Measurements from ENCODE around the gene GBA2. TPM values are rescaled to one million over a fixed set of nuclear protein-coding genes. Genes with fewer than 3 reads are reported as not detected.

The GBA2 gene
- total and polyA plus RNA-seq, 5 experiments from 2014 or later, result 14.8 to 65.4 (median 28.3) TPM

- Mint-ChIP-seq H3K9me3 (no peaks in the 10 kb centered on the region), H3K36me3 (peaks cover 0 to 16% (median 1%) of the 10 kb centered on the region in 3 donors), H3K4me1 (peaks cover 7 to 9% (median 9%) of the 10 kb centered on the region in 4 donors), H3K4me3 (no peak overlapping the region), H3K27ac (peak overlapping the region in 2 of 10 donors; percentile 48 to 56), H3K27me3 (no peaks in the 10 kb centered on the region)
- DNase-seq (no peak), ATAC-seq (no peak)
- POLR2A ChIA-PET, result interaction anchor here (0.8 kb wide), 1 partner anchor 40 kb away, joined by 3 read pairs; the partner anchor contains the start of genes CCDC107 and RMRP
Observed at GRCh38 chr9:35698231-35698630, 50.8 kb downstream of the GBA2 start.

GRCh38 chr9:35697486-35697885 is 51.5 kb downstream of the GBA2 start:
- Mint-ChIP-seq H3K4me3 (no peak overlapping the region), H3K36me3 (peaks cover 0 to 16% (median 0%) of the 10 kb centered on the region in 3 donors), H3K27ac (peak overlapping the region in 3 of 10 donors; percentile 19 to 46 (median 22)), H3K9me3 (no peaks in the 10 kb centered on the region), H3K27me3 (no peaks in the 10 kb centered on the region), H3K4me1 (peaks cover 7 to 9% (median 9%) of the 10 kb centered on the region in 4 donors)
- POLR2A ChIA-PET, result interaction anchor here (0.7 to 1.4 kb wide), 3 partner anchors 11 to 81 kb away, joined by 5 to 11 read pairs (median 8); partner anchors contain the start of gene SIT1
- ATAC-seq, result no peak
- DNase-seq, result no peak

GRCh38 chr9:35696520-35697215 is 52.4 kb downstream of the GBA2 start:
- POLR2A ChIA-PET, result interaction anchor here (0.6 to 1.7 kb wide), 12 partner anchors 9 to 92 kb away, joined by 3 to 12 read pairs (median 4); partner anchors contain the start of genes CCDC107, RMRP and SIT1
- ATAC-seq, result peak; percentile 86 to 97
- Mint-ChIP-seq H3K4me1 (peaks cover 9 to 14% (median 11%) of the 10 kb centered on the region in 4 donors), H3K27me3 (no peaks in the 10 kb centered on the region), H3K27ac (peak overlapping the region in 7 of 10 donors; percentile 20 to 83 (median 64)), H3K36me3 (peaks cover 0 to 16% (median 0%) of the 10 kb centered on the region in 3 donors), H3K4me3 (peak overlapping the region in 1 of 10 donors; percentile 62), H3K9me3 (no peaks in the 10 kb centered on the region)
- peak; percentile 22 to 73 (median 50) for DNase-seq

- no peak for ATAC-seq
- Mint-ChIP-seq H3K4me3 (no peak overlapping the region), H3K9me3 (no peaks in the 10 kb centered on the region), H3K27ac (peak overlapping the region in 3 of 10 donors; percentile 15 to 79 (median 69)), H3K4me1 (peaks cover 14 to 21% (median 15%) of the 10 kb centered on the region in 4 donors), H3K27me3 (no peaks in the 10 kb centered on the region), H3K36me3 (peaks cover 0 to 16% (median 0%) of the 10 kb centered on the region in 3 donors)
- DNase-seq, result no peak
- POLR2A ChIA-PET, result interaction anchor here (0.6 to 1.7 kb wide), 9 partner anchors 10 to 91 kb away, joined by 3 to 12 read pairs (median 4); partner anchors contain the start of genes CCDC107 and RMRP
Observed at GRCh38 chr9:35695943-35696401, 53.1 kb downstream of the GBA2 start.

- no peak for DNase-seq
Observed at GRCh38 chr9:35691757-35692301, 57.2 kb downstream of the GBA2 start.

GRCh38 chr9:35691334-35691650 is 57.7 kb downstream of the GBA2 start:
- peak in 1 of 2 donors; percentile 31 for ATAC-seq
- Mint-ChIP-seq H3K4me3 (peak overlapping the region; percentile 86 to 94 (median 88)), H3K36me3 (no peaks in the 10 kb centered on the region), H3K27me3 (no peaks in the 10 kb centered on the region), H3K27ac (peak overlapping the region; percentile 29 to 87 (median 78)), H3K9me3 (no peaks in the 10 kb centered on the region), H3K4me1 (peaks cover 12 to 27% (median 21%) of the 10 kb centered on the region in 4 donors)
- POLR2A ChIA-PET, result interaction anchor here (0.9 to 3.3 kb wide), 9 partner anchors 8 to 87 kb away, joined by 3 to 19 read pairs (median 8); partner anchors contain the start of genes ARHGEF39, CCDC107, CREB3 and RMRP
- DNase-seq, result no peak

More at GRCh38 chr9:35691757-35692301, 57.2 kb downstream of the GBA2 start:
- ATAC-seq, result no peak
- peaks cover 18 to 33% (median 26%) of the 10 kb centered on the region in 4 donors for H3K4me1 Mint-ChIP-seq
- peak overlapping the region; percentile 86 to 94 (median 88) for H3K4me3 Mint-ChIP-seq
- POLR2A ChIA-PET, result interaction anchor here (0.7 to 3.3 kb wide), 8 partner anchors 9 to 88 kb away, joined by 3 to 19 read pairs (median 5); partner anchors contain the start of genes ARHGEF39, CREB3, SIT1 and TLN1
- H3K36me3 Mint-ChIP-seq, result peaks cover 0 to 3% (median 0%) of the 10 kb centered on the region in 3 donors
- no peaks in the 10 kb centered on the region for H3K9me3 Mint-ChIP-seq
- H3K27ac Mint-ChIP-seq, result peak overlapping the region in 7 of 10 donors; percentile 17 to 77 (median 48)
- no peaks in the 10 kb centered on the region for H3K27me3 Mint-ChIP-seq

- POLR2A ChIA-PET, result interaction anchor here (0.9 to 3.3 kb wide), 9 partner anchors 12 to 87 kb away, joined by 3 to 19 read pairs (median 8); partner anchors contain the start of genes ARHGEF39, CCDC107, CREB3 and RMRP
- no peaks in the 10 kb centered on the region for H3K9me3 Mint-ChIP-seq
- H3K4me1 Mint-ChIP-seq, result peaks cover 11 to 27% (median 21%) of the 10 kb centered on the region in 4 donors
- no peaks in the 10 kb centered on the region for H3K36me3 Mint-ChIP-seq
- peak in 7 of 10 donors; percentile 17 to 39 (median 30) for DNase-seq
- peak overlapping the region; percentile 29 to 87 (median 78) for H3K27ac Mint-ChIP-seq
- H3K4me3 Mint-ChIP-seq, result peak overlapping the region; percentile 86 to 94 (median 88)
- peak; percentile 63 to 71 for ATAC-seq
- no peaks in the 10 kb centered on the region for H3K27me3 Mint-ChIP-seq
Observed at GRCh38 chr9:35690614-35691333, 58.3 kb downstream of the GBA2 start.

- Mint-ChIP-seq H3K4me1 (peaks cover 11 to 27% (median 21%) of the 10 kb centered on the region in 4 donors), H3K4me3 (peak overlapping the region; percentile 69 to 90 (median 83)), H3K27ac (peak overlapping the region in 4 of 10 donors; percentile 43 to 67 (median 56)), H3K27me3 (no peaks in the 10 kb centered on the region), H3K36me3 (no peaks in the 10 kb centered on the region), H3K9me3 (no peaks in the 10 kb centered on the region)
- DNase-seq, result no peak
- ATAC-seq, result peak; percentile 7 to 21
- POLR2A ChIA-PET, result interaction anchor here (1.3 to 3.3 kb wide), 8 partner anchors 13 to 73 kb away, joined by 4 to 19 read pairs (median 10); partner anchors contain the start of genes ARHGEF39, CCDC107, CD72 and CREB3
Observed at GRCh38 chr9:35690294-35690613, 58.8 kb downstream of the GBA2 start.

- peak within 1 kb of the TSS; percentile 68 to 89 (median 80) for H3K27ac Mint-ChIP-seq
- H3K4me3 Mint-ChIP-seq, result peak within 1 kb of the TSS; percentile 86 to 94 (median 88)
- H3K36me3 Mint-ChIP-seq, result no peaks in the 10 kb centered on the region
- POLR2A ChIA-PET, result interaction anchor here (0.6 to 3.3 kb wide), 8 partner anchors 25 to 592 kb away, joined by 3 to 19 read pairs (median 10); partner anchors contain the start of genes ARHGEF39, CCDC107, CD72 and CREB3
- DNase-seq, result no peak
- H3K4me1 Mint-ChIP-seq, result peaks cover 11 to 27% (median 21%) of the 10 kb centered on the region in 4 donors
- no peak for ATAC-seq
- no peaks in the 10 kb centered on the region for H3K9me3 Mint-ChIP-seq
- H3K27me3 Mint-ChIP-seq, result no peaks in the 10 kb centered on the region
Observed at GRCh38 chr9:35689542-35690293, 59.3 kb downstream of the GBA2 start, which contains the start of gene TPM2. TSS of gene TPM2 (minus strand) at chr9:35689925. CDS start at chr9:35689817, 108 bp downstream.

GRCh38 chr9:35688558-35689541 is 60.2 kb downstream of the GBA2 start:
- ATAC-seq, result peak in 1 of 2 donors; percentile 42
- DNase-seq, result no peak
- peaks cover 11 to 27% (median 21%) of the 10 kb centered on the region in 4 donors for H3K4me1 Mint-ChIP-seq
- H3K27ac Mint-ChIP-seq, result peak overlapping the region in 9 of 10 donors; percentile 37 to 89 (median 77)
- H3K9me3 Mint-ChIP-seq, result no peaks in the 10 kb centered on the region
- POLR2A ChIA-PET, result interaction anchor here (0.6 to 3.3 kb wide), 9 partner anchors 13 to 591 kb away, joined by 3 to 14 read pairs (median 5); partner anchors contain the start of genes CD72, CREB3, SIT1 and TLN1
- H3K27me3 Mint-ChIP-seq, result no peaks in the 10 kb centered on the region
- no peaks in the 10 kb centered on the region for H3K36me3 Mint-ChIP-seq
- peak overlapping the region; percentile 47 to 79 (median 70) for H3K4me3 Mint-ChIP-seq
